GM12878 (cell line): ENCODE results near the gene PTPRU. TPM values are rescaled to one million over a fixed set of nuclear protein-coding genes. Genes with fewer than 3 reads are reported as not detected.

Source experiments
- ATAC-seq: fragments of 200-7000 bp; cut with Tn5 transposase; 3 replicates; pipeline ENCODE4 v1.9.1; 2020; ENCODE audit warnings: mild to moderate bottlenecking, moderate library complexity
- BruUV-seq: library from RNA; stranded (reverse); fragments of 400-500 nt; replicated peaks from 2 replicates; lab custom pipeline; 2021; lab: Mats Ljungman, UMichigan
- CTCF ChIA-PET: fragments of 300-600 bp; sonication (Branson Sonifier 250); formaldehyde crosslinking; extraction: SDS; loops from one replicate; lab custom pipeline; 2021; ENCODE audit warnings: inconsistent platforms; lab: Yijun Ruan, JAX
- POLR2A ChIA-PET: fragments of 350-600 bp; formaldehyde crosslinking; extraction: SDS; loops from one replicate; lab custom pipeline; 2021; ENCODE audit warnings: inconsistent platforms; lab: Charles Lee
- RAD21 ChIA-PET: fragments of 300-600 bp; sonication (Branson Sonifier 250); formaldehyde crosslinking; loops from one replicate; lab custom pipeline; 2023; ENCODE audit warnings: antibody characterized with exemption; ENCODE audit not compliant: unreplicated experiment; lab: Charles Lee
- SMC1A ChIA-PET: fragments of 300-600 bp; sonication (Branson Sonifier 250); formaldehyde crosslinking; loops from one replicate; lab custom pipeline; 2023; ENCODE audit not compliant: unreplicated experiment, uncharacterized antibody; lab: Charles Lee
- DNase-seq: peaks from one replicate; pipeline ENCODE4 v3.0.0-alpha.2; 2011; ENCODE audit warnings: low read depth, low spot score
- FAIRE-seq: peaks from 3 replicates; lab custom pipeline; 2011; peaks lifted over from hg19 to GRCh38; lab: Jason Lieb, UNC
- H2AFZ ChIP-seq: 2 replicates; pipeline ENCODE4 v1.6.0; 2011; ENCODE audit warnings: low read depth, low read length, control low read depth; ENCODE audit not compliant: control insufficient read depth
- H3K27ac ChIP-seq: 2 replicates; pipeline ENCODE4 v1.5.1; 2011; ENCODE audit warnings: control low read depth; ENCODE audit not compliant: control insufficient read depth, insufficient read depth
- H3K27me3 ChIP-seq, 2 experiments: replicated peaks in 1 of 2; 2 replicates each; pipeline versions ENCODE4 v1.6.0 to v1.6.1; 2011; ENCODE audit warnings: low read length in 1 of 2; ENCODE audit not compliant: control insufficient read depth in 2 of 2, insufficient read depth in 2 of 2
- H3K36me3 ChIP-seq, 2 experiments: 2 replicates each; pipeline ENCODE4 v1.5.1; 2011; ENCODE audit warnings: low read length in 1 of 2; ENCODE audit not compliant: control insufficient read depth in 2 of 2, insufficient read depth in 2 of 2
- H3K4me1 ChIP-seq: 2 replicates; pipeline ENCODE4 v1.6.1; 2011; ENCODE audit warnings: mild to moderate bottlenecking, low read length, moderate library complexity, mixed read lengths; ENCODE audit not compliant: control insufficient read depth, insufficient read depth
- H3K4me2 ChIP-seq: 2 replicates; pipeline ENCODE4 v1.6.0; 2011; ENCODE audit warnings: control low read depth; ENCODE audit not compliant: control insufficient read depth, insufficient read depth
- H3K4me3 ChIP-seq: fragments of 200-600 bp; sonication (generic); 2 replicates; pipeline ENCODE4 v1.5.1; 2016
- H3K79me2 ChIP-seq: 2 replicates; pipeline ENCODE4 v1.6.0; 2011; ENCODE audit warnings: low read length; ENCODE audit not compliant: control insufficient read depth, insufficient read depth
- H3K9ac ChIP-seq: 2 replicates; pipeline ENCODE4 v1.8.0; 2011; ENCODE audit warnings: low read length, control low read depth, mixed read lengths; ENCODE audit not compliant: control insufficient read depth, insufficient read depth
- H3K9me3 ChIP-seq: replicated peaks from 3 replicates; pipeline ENCODE4 v1.5.1; 2011; ENCODE audit warnings: mild to moderate bottlenecking, low read length; ENCODE audit not compliant: control insufficient read depth, insufficient read depth
- H4K20me1 ChIP-seq: 2 replicates; pipeline ENCODE4 v1.6.0; 2011; ENCODE audit not compliant: control insufficient read depth, insufficient read depth
- EED ChIP-seq: sonication (generic); IDR thresholded peaks from 2 replicates; pipeline ENCODE4 v1.6.1; 2016; ENCODE audit warnings: antibody characterized with exemption, low read depth
- HDAC6 ChIP-seq: fragments of 200-600 bp; sonication (generic); IDR thresholded peaks from one replicate; pipeline ENCODE4 v1.8.0; 2017; ENCODE audit warnings: antibody characterized with exemption; ENCODE audit not compliant: unreplicated experiment
- MTA2 ChIP-seq: fragments of 450-650 bp; IDR thresholded peaks from 2 replicates; pipeline ENCODE4 v1.6.1; 2016; ENCODE audit warnings: low read depth, mild to moderate bottlenecking, moderate library complexity
- MXI1 ChIP-seq: fragments of 150-350 bp; IDR thresholded peaks from 2 replicates; pipeline ENCODE4 v1.6.1; 2011; ENCODE audit warnings: low read depth, mild to moderate bottlenecking, inconsistent platforms, low read length, improper control_type of control experiment
- NR2C2 ChIP-seq: IDR thresholded peaks from 2 replicates; pipeline ENCODE4 v1.6.1; 2011; ENCODE audit warnings: borderline replicate concordance, low read depth; ENCODE audit not compliant: control insufficient read depth, insufficient read length
- NR2F1 ChIP-seq: fragments of 450-650 bp; conservative IDR thresholded peaks from 2 replicates; pipeline ENCODE4 v1.6.1; 2017; ENCODE audit warnings: mild to moderate bottlenecking
- NRF1 ChIP-seq: conservative IDR thresholded peaks from 2 replicates; pipeline ENCODE4 v1.6.1; 2011; ENCODE audit warnings: mild to moderate bottlenecking, low read depth, low read length, improper control_type of control experiment
- PAX5 ChIP-seq: IDR thresholded peaks from 2 replicates; pipeline ENCODE4 v1.6.1; 2011; ENCODE audit warnings: low read depth, low read length, borderline replicate concordance
- PAX8 ChIP-seq: fragments of 450-650 bp; IDR thresholded peaks from 2 replicates; pipeline ENCODE4 v1.6.1; 2017; ENCODE audit warnings: mild to moderate bottlenecking, moderate library complexity
- POLR2A ChIP-seq: IDR thresholded peaks from 2 replicates; pipeline ENCODE4 v1.6.1; 2011; ENCODE audit warnings: low read depth, mild to moderate bottlenecking, low read length
- SMC3 ChIP-seq: IDR thresholded peaks from 2 replicates; pipeline ENCODE4 v1.6.1; 2011; ENCODE audit warnings: low read length, improper control_type of control experiment, borderline replicate concordance
- SREBF2 ChIP-seq: IDR thresholded peaks from 2 replicates; pipeline ENCODE4 v1.6.1; 2012; ENCODE audit warnings: mild to moderate bottlenecking, low read length
- STAT3 ChIP-seq: IDR thresholded peaks from 2 replicates; pipeline ENCODE4 v1.6.1; 2011; ENCODE audit warnings: low read depth, low read length, improper control_type of control experiment
- TAF1 ChIP-seq: IDR thresholded peaks from 2 replicates; pipeline ENCODE4 v1.6.1; 2011; ENCODE audit warnings: mild to moderate bottlenecking, low read depth, low read length, borderline replicate concordance
- TCF12 ChIP-seq: IDR thresholded peaks from 2 replicates; pipeline ENCODE4 v1.6.1; 2011; ENCODE audit warnings: low read depth, mild to moderate bottlenecking, low read length
- WRNIP1 ChIP-seq: IDR thresholded peaks from 2 replicates; pipeline ENCODE4 v1.6.1; 2011; ENCODE audit warnings: low read depth, low read length, improper control_type of control experiment, borderline replicate concordance
- WGBS: methylation state at CpG from one replicate; pipeline ENCODE4 v1.1.6; 2016; ENCODE audit warnings: low lambda C conversion rate; ENCODE audit not compliant: insufficient replicate concordance, insufficient coverage; ENCODE audit errors: missing lambda C conversion rate; 5-methylcytosine and 5-hydroxymethylcytosine counted together
- in situ Hi-C: fragments of 300-500 bp; cut with MboI; formaldehyde crosslinking; loops from 9 replicates; pipeline ENCODE4 v1.14.3; 2018; ENCODE audit warnings: mixed read lengths
- intact Hi-C: fragments of 100-400 bp; cut with micrococcal nuclease; formaldehyde crosslinking; loops from one replicate; pipeline ENCODE4 v1.14.2; 2022; ENCODE audit not compliant: unreplicated experiment
- polyA plus RNA-seq, 11 experiments: library from polyadenylated mRNA; depleted of rRNA in 4 of 11; unstranded in 6 of 11; stranded (reverse) in 5 of 11; fragments of >200 nt; fragmentation: Nextera tagmentation in 4 of 11; fragmentation: Illumina TruSeq in 1 of 11; extraction: Ambion mirVana in 4 of 11; extraction: Trizol in 1 of 11; gene quantifications; 1 replicate in 1 of 11; 2 replicates in 10 of 11; pipeline versions ENCODE4 v1.2.1 to v1.2.3, GENCODE V29; 2011 to 2016; ENCODE audit warnings: inconsistent platforms in 2 of 11, missing spikeins in 2 of 11, low read depth in 1 of 11
- total RNA-seq, 4 experiments: library from RNA; depleted of rRNA in 3 of 4; stranded (reverse); fragments of >200 nt in 3 of 4; fragmentation: Illumina TruSeq in 1 of 4; extraction: Trizol in 1 of 4; gene quantifications; 2 replicates each; pipeline versions ENCODE4 v1.2.1 to v1.2.3, GENCODE V29; 2013 to 2021
- TF ChIP-seq, protein P1 (sequence below): fragments of 450-650 bp; formaldehyde crosslinking; IDR thresholded peaks from 2 replicates; pipeline ENCODE4 v1.4.0; 2022; ENCODE audit warnings: mild to moderate bottlenecking, moderate library complexity
- TF ChIP-seq, protein P2 (sequence below): fragments of 450-650 bp; formaldehyde crosslinking; IDR thresholded peaks from 2 replicates; pipeline ENCODE4 v1.5.0; 2022; ENCODE audit warnings: mild to moderate bottlenecking, missing genetic modification characterization

Gene PTPRU
- total and polyA plus RNA-seq, 10 of the 15 experiments (the other 5 are each of a cell fraction or from before 2014, with no cell fraction given) = 0.04 to 2.5 (median 0.73) TPM

DNA sequence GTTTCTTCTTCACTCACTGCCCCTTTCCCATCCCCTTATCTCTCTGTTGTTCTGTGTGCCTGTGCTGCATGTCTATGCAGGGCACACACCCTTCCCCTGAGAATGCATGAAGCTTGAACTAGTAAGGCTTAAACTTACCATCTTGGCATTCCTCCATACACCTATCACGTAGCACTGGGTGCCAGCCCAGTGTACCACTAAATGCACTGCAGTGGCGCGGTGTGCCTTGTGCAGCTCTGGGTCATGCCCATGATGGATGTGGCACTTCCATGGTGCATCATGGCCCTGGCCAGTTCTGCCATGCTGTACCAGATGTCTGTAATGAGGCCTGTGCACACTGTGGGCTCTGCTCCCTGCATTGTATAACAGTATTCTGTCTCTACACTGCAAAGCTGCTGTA, 10.7 kb downstream of the PTPRU start (continued):
- TF ChIP-seq MTA2 (no peak), SREBF2 (no peak), PAX8 (no peak), SMC3 (no peak), STAT3 (no peak), PAX5 (no peak), NR2C2 (no peak), TAF1 (no peak)

DNA sequence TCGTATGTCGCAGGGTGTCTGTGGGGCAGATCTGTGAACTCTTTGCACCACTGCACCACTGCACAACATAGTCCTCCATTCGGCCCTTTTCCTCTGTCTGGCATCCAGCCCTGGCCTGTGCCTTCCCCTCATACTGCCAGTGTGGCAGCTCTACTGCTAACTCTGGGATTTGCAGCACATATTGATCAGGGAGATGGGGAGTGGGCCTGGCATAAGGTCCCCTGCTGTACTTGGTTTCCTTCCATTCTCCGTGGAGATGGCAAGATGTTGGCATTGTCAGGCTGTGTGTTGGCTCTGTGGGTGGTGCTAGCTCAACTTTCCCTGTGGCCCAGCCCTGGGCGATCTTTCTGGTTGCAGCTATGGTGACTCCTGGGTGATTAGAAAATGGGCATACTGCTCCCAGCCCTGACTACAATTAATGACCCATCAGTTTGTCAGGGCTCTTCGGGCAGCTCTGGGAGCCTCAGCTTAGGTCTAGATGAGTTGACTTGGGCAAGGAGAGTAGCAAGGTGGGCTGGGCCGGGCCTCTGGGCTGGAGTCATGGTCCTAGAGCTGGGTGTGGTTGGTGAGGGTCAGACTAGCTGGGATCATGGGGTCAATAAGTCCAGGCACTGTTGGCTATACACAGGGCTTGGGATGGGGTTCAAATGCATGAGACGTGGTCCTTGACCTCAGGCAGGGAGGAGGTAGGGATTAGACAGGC, 11.4 kb downstream of the PTPRU start:
- no peaks in the 10 kb centered on the region for H3K79me2 ChIP-seq
- DNase-seq (no peak), FAIRE-seq (no peak), ATAC-seq (no peak)
- no peak overlapping the region for H2AFZ ChIP-seq
- no peaks in the 10 kb centered on the region for H3K9me3 ChIP-seq
- no peak overlapping the region for H3K9ac ChIP-seq
- intact Hi-C loops (loop anchor here (1.0 kb wide), 1 partner anchor 18 kb away; no protein-coding TSS in a partner anchor), in situ Hi-C loops (loop anchor here (10.0 kb wide), 1 partner anchor 597 kb away; no protein-coding TSS in a partner anchor)
- H3K4me2 ChIP-seq = no peak overlapping the region
- no peaks in the 10 kb centered on the region for H3K4me1 ChIP-seq
- RAD21 ChIA-PET = no interaction called here
- no peaks in the 10 kb centered on the region for H3K36me3 ChIP-seq
- no peak overlapping the region for H3K27ac ChIP-seq
- no peak overlapping the region for H3K4me3 ChIP-seq
- CTCF ChIA-PET = no interaction called here
- peaks cover 0 to 2% of the 10 kb centered on the region in 2 experiments; a peak in 2 of 4 replicates for H3K27me3 ChIP-seq
- BruUV-seq = no TSS peak
- 7% methylated on average over 8 of the region's 8 CpGs for WGBS
- no peaks in the 10 kb centered on the region for H4K20me1 ChIP-seq
- POLR2A ChIA-PET = no interaction called here
- SMC1A ChIA-PET = no interaction called here
- TF ChIP-seq MXI1 (no peak), TCF12 (no peak), EED (no peak), NR2F1 (no peak), WRNIP1 (no peak), HDAC6 (no peak), POLR2A (no peak), NRF1 (no peak)
- TF ChIP-seq, protein P1, sequence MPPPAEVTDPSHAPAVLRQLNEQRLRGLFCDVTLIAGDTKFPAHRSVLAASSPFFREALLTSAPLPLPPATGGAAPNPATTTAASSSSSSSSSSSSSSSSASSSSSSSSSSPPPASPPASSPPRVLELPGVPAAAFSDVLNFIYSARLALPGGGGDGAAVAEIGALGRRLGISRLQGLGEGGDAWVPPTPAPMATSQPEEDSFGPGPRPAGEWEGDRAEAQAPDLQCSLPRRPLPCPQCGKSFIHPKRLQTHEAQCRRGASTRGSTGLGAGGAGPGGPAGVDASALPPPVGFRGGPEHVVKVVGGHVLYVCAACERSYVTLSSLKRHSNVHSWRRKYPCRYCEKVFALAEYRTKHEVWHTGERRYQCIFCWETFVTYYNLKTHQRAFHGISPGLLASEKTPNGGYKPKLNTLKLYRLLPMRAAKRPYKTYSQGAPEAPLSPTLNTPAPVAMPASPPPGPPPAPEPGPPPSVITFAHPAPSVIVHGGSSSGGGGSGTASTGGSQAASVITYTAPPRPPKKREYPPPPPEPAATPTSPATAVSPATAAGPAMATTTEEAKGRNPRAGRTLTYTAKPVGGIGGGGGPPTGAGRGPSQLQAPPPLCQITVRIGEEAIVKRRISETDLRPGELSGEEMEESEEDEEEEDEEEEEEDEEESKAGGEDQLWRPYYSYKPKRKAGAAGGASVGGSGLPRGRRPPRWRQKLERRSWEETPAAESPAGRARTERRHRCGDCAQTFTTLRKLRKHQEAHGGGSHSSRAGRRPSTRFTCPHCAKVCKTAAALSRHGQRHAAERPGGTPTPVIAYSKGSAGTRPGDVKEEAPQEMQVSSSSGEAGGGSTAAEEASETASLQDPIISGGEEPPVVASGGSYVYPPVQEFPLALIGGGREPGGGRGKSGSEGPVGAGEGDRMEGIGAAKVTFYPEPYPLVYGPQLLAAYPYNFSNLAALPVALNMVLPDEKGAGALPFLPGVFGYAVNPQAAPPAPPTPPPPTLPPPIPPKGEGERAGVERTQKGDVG (CRISPR knock-in tag) = no peak
- TF ChIP-seq, protein P2, sequence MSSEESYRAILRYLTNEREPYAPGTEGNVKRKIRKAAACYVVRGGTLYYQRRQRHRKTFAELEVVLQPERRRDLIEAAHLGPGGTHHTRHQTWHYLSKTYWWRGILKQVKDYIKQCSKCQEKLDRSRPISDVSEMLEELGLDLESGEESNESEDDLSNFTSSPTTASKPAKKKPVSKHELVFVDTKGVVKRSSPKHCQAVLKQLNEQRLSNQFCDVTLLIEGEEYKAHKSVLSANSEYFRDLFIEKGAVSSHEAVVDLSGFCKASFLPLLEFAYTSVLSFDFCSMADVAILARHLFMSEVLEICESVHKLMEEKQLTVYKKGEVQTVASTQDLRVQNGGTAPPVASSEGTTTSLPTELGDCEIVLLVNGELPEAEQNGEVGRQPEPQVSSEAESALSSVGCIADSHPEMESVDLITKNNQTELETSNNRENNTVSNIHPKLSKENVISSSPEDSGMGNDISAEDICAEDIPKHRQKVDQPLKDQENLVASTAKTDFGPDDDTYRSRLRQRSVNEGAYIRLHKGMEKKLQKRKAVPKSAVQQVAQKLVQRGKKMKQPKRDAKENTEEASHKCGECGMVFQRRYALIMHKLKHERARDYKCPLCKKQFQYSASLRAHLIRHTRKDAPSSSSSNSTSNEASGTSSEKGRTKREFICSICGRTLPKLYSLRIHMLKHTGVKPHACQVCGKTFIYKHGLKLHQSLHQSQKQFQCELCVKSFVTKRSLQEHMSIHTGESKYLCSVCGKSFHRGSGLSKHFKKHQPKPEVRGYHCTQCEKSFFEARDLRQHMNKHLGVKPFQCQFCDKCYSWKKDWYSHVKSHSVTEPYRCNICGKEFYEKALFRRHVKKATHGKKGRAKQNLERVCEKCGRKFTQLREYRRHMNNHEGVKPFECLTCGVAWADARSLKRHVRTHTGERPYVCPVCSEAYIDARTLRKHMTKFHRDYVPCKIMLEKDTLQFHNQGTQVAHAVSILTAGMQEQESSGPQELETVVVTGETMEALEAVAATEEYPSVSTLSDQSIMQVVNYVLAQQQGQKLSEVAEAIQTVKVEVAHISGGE (CRISPR knock-in tag) = no peak
